ENCODE results near the gene MAGI2.

MAGI2 gene

GRCh38 chr7:79301419-79301818, 152.0 kb downstream of the MAGI2 start:
- no peak for DNase-seq

GRCh38 chr7:79300573-79300972, 152.9 kb downstream of the MAGI2 start:
- DNase-seq: no peak

GRCh38 chr7:79298145-79298760, 155.2 kb downstream of the MAGI2 start:
- DNase-seq: peak; percentile 58

GRCh38 chr7:79296553-79297320, 156.7 kb downstream of the MAGI2 start:
- no peak for DNase-seq

GRCh38 chr7:79293655-79294142, 159.8 kb downstream of the MAGI2 start:
- peak; percentile 36 for DNase-seq

- DNase-seq: no peak
Observed at GRCh38 chr7:79292834-79293233, 160.6 kb downstream of the MAGI2 start.

- no peak for DNase-seq
Observed at GRCh38 chr7:79291498-79291865, 162.0 kb downstream of the MAGI2 start.

- DNase-seq: peak; percentile 39
Observed at GRCh38 chr7:79290841-79291497, 162.5 kb downstream of the MAGI2 start.

- no peak for DNase-seq
Observed at GRCh38 chr7:79290398-79290797, 163.1 kb downstream of the MAGI2 start.

- DNase-seq: no peak
Observed at GRCh38 chr7:79288655-79289054, 164.8 kb downstream of the MAGI2 start.

- peak; percentile 22 for DNase-seq
Observed at GRCh38 chr7:79287981-79288380, 165.5 kb downstream of the MAGI2 start.

GRCh38 chr7:79286181-79286580, 167.3 kb downstream of the MAGI2 start:
- DNase-seq: no peak

- no peak for DNase-seq
Observed at GRCh38 chr7:79285756-79286155, 167.7 kb downstream of the MAGI2 start.

GRCh38 chr7:79284211-79284610, 169.3 kb downstream of the MAGI2 start:
- DNase-seq: peak; percentile 78

- DNase-seq: peak; percentile 90
Observed at GRCh38 chr7:79282882-79283602, 170.4 kb downstream of the MAGI2 start.

GRCh38 chr7:79282070-79282694, 171.3 kb downstream of the MAGI2 start:
- peak; percentile 80 for DNase-seq

- no peak for DNase-seq
Observed at GRCh38 chr7:79281426-79281825, 172.0 kb downstream of the MAGI2 start.

GRCh38 chr7:79272938-79273337, 180.5 kb downstream of the MAGI2 start:
- no peak for DNase-seq

GRCh38 chr7:79272066-79272669, 181.3 kb downstream of the MAGI2 start:
- DNase-seq: peak; percentile 55

GRCh38 chr7:79268730-79269129, 184.7 kb downstream of the MAGI2 start:
- no peak for DNase-seq

GRCh38 chr7:79258826-79259225, 194.6 kb downstream of the MAGI2 start:
- no peak for DNase-seq

GRCh38 chr7:79257959-79258358, 195.5 kb downstream of the MAGI2 start:
- DNase-seq: no peak
